ENCODE data around the gene RERE.
"Not testable (repeated sequence)": the region's sequence is repeated elsewhere in the genome, so short reads cannot be mapped to it uniquely, and the experiment has no call there.

RERE gene

DNA sequence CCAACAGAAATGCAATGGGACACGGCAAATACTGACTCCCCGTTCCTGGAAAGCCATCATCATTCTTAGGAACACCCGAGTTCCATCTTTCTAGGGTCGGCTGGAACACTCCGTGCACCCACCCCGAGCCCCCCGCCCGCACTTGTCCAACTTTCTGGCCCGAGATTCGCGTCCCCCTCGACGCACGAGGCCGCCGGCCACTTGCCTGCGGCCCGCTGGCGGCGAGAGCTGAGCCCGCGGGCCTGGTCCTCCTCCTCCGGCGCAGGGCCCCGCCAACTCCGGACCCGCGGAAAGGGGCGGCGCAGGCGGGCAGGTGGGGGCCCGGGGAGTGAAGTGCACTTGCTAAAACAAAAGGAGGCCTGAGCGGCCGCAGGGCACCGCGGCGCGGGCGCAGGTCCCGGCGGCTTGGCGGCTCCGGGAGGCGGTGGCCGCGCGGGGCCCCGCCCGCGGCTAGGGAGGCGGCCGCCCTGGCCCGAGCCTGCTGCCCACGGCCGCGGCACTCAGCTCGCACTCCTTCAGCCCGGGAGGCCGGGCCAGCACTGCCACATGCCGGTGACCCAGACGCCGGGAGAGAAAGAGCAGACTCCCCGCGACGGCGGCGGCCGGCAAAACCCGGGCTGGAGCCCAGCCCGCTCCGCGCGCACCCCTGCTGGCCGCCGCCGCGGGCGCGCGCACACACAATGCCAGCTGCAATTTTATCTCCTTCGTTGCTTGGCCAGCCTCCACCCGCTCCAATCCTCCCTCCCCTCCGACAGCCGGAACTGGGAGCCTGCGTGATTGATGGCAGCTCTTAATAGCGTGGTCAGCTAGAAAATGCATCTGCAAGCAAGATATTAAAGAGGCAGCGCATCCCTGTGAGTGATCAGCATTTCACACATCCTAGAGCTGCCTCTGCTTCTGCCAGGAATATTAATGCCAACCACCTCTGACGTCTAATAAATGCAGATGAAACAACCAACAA is 114.3 kb downstream of the RERE start:
- H3K4me3 ChIP-seq (ENCODE audit: low read depth, low read length), result peak overlapping the region; percentile 60

DNA sequence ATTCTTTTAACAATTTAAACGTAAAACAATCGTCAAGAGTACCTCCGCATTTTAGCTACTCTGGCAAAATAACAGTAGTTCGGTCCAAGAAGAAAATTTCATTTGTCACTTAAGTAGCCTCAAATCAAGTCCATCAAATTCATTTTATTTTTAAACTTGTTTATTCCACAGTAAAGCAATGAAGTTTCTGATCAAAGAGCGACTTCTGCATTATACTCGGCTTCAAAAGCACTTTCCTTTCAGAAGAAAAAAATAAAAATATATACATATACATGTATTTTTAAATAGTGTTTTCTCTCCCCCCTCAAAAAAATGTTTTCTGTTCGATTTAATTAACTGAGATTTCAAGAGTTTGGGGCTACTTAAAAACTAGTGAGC is 115.0 kb downstream of the RERE start:
- peak overlapping the region; percentile 60 for H3K4me3 ChIP-seq (ENCODE audit: low read depth, low read length)
- DNase-seq (ENCODE audit: low read depth), result no peak

More for the DNA sequence above, 114.3 kb downstream of the RERE start:
- DNase-seq (ENCODE audit: low read depth), result peak; percentile 78

DNA sequence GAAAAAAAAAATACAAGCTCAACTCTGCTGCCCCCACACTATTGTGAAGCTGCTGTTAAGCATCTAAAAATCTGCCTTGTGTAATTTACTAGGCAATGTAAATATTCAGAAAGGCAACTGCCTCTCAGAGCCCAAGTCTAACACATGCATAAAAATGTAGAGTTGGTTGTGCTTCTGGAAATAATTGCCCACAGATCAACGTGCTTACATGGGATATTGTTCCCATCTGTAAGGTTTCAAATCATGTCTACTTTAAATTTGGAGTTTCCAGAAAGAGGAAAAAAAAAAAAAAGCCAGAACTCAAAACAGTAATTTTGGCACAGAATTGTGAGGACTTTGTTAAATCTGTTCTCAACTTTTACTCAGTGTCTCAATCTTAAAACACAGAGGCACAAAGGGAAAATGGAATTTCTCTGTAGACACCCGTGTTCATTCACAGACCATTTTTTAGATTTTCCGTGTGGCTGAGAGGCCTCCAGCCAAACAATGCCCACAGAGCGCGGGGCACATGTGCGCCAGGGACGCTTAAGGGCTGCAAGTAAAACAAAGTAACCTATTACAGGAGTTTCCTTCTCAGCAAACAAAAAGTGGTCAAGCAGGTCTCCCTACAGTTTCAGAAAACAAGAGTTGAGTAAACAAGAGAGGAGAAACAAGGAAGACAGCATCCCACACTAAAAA is 115.5 kb downstream of the RERE start:
- no peak for DNase-seq (ENCODE audit: low read depth)

DNA sequence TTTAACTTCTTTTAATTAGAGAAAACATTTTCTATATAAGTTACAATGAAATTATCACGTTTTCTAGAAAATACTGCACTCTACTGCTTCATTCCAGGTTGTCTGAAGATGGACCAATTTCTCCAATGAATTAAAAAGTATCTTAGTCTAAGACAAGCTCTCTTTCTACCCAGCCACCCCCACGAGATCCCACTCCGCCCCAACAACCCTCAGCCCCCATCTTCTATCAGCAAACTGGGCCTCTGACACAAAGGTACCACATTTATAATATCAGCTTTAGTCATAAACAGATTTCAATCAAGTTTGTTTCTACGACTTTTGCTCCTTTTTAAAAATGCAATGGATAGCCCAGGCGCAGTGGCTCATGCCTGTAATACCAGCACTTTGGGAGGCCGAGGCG is 117.8 kb downstream of the RERE start:
- DNase-seq (ENCODE audit: low read depth), result no peak
- H3K4me3 ChIP-seq (ENCODE audit: low read depth, low read length), result no peak overlapping the region

More for the DNA sequence above, 115.5 kb downstream of the RERE start:
- peak overlapping the region; percentile 60 for H3K4me3 ChIP-seq (ENCODE audit: low read depth, low read length)

DNA sequence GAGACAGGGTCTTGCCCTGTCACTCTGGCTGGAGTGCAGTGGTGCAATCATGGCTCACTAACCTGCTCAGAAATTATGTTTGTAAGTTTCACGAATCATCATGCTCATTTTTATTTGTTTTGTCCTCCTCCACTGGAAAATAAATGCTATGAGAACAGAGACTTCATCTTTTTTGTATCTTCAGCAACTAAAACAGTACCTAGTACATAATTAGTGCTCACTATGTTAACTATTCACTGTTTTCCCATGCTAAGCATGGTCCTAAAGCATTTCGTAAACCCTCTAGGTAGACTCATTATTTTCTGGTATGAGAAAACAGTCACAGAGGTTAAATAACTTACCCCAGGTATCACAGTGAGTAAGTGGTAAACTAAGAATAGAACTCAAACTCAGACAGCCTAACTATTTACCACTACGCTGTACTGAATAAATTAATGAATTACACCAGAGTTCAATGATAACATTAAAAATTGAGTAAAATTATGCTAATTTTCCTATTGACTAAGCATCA is 118.4 kb downstream of the RERE start:
- H3K4me3 ChIP-seq (ENCODE audit: low read depth, low read length), result no peak overlapping the region

DNA sequence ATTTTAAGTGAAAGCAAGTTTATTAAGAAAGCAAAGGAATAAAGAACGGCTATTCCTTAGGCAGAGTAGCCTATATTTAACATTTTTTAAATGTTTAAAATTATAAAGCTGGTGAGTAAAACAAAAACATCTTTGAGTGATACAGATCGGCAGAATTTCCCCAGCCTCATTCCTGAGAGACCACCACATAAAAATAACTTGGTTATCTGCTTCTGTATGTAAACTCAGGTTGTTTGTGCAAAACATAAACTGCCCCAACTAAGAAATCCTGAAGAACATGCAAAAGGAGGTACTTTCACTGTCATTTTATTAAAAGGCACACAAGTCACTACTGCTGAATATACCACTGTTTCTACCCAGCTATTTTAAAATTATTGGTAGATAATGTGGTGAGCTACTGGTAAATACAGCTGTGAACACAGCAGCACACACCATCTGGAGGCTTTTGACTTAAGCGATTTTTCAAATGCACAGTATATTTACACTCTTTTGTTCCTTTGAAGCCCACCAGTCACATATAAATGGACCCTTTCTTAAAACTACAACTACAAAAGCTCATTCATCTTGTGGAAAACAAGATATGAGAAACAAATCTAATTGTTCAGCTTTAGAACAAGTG is 119.3 kb downstream of the RERE start:
- no peak for DNase-seq (ENCODE audit: low read depth)

More for the DNA sequence above, 118.4 kb downstream of the RERE start:
- no peak for DNase-seq (ENCODE audit: low read depth)

DNA sequence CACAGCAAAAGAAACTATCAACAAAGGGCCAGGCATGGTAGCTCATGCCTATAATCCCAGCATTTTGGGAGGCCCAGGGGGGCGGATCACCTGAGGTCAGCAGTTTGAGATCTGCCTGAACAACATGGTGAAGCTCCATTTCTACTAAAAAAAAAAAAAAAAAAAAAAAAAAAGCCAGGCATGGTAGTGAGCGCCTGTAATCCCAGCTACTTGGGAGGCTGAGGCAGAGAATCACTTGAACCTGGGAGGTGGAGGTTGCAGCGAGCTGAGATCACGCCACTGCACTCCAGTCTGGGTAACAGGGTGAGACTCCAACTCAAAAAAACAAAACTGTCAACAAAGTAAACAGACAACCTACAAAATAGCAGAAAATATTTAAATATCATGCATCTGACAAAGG is 122.0 kb downstream of the RERE start:
- DNase-seq (ENCODE audit: low read depth), result not testable (repeated sequence)

More for the DNA sequence above, 119.3 kb downstream of the RERE start:
- H3K4me3 ChIP-seq (ENCODE audit: low read depth, low read length), result no peak overlapping the region

DNA sequence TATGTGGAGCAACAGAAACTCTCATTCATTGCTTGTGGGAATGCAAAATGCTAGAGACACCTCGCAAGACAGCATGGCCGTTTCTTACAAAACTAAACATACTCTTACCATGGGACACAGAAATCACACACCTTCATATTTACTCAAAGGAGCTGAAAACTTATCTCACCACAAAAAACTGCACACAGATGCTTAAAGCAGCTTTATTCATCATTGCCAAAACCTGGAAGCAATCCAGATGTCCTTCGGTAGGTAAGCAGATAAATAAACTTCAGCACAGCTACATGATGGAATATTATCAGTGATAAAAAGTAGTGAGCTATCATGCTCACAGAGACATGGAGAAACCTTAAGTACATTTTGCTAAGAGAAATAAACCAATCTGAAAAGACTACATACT is 124.3 kb downstream of the RERE start:
- DNase-seq (ENCODE audit: low read depth), result no peak
- H3K4me3 ChIP-seq (ENCODE audit: low read depth, low read length), result no peak overlapping the region

More for the DNA sequence above, 122.0 kb downstream of the RERE start:
- not testable (repeated sequence) for H3K4me3 ChIP-seq (ENCODE audit: low read depth, low read length)

DNA sequence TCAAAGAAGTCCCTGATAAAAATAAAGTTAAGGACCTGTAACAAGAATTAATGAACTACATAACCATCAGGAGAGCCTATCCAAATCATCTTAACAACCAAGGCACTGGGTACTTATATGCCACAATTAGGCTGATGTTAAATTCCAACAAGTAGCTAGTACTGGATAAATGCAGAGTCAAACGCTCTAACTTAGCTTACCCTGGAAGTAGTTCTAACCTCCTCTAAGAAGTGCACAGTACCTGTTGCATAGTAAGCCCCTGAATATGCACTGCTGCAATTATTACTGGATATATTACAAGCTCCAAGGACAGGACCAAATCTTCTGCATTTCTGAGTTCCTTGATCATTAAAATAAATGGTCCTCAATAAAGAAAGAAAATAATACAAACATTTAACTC is 125.8 kb downstream of the RERE start:
- no peak for DNase-seq (ENCODE audit: low read depth)
- H3K4me3 ChIP-seq (ENCODE audit: low read depth, low read length), result no peak overlapping the region

DNA sequence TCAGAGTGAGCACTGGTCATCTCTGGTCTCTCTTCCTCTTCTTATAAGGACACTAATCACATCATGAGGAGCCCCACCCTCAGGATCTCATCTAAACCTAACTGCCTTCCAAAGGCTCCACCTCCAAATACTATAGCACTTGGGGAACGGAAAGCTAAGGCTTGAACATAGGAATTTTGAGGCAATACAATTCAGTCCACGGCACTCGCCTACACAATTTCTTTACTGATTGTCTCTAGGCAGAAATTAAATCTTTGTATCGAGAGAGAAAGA is 127.3 kb downstream of the RERE start:
- DNase-seq (ENCODE audit: low read depth), result no peak
- H3K4me3 ChIP-seq (ENCODE audit: low read depth, low read length), result no peak overlapping the region

DNA sequence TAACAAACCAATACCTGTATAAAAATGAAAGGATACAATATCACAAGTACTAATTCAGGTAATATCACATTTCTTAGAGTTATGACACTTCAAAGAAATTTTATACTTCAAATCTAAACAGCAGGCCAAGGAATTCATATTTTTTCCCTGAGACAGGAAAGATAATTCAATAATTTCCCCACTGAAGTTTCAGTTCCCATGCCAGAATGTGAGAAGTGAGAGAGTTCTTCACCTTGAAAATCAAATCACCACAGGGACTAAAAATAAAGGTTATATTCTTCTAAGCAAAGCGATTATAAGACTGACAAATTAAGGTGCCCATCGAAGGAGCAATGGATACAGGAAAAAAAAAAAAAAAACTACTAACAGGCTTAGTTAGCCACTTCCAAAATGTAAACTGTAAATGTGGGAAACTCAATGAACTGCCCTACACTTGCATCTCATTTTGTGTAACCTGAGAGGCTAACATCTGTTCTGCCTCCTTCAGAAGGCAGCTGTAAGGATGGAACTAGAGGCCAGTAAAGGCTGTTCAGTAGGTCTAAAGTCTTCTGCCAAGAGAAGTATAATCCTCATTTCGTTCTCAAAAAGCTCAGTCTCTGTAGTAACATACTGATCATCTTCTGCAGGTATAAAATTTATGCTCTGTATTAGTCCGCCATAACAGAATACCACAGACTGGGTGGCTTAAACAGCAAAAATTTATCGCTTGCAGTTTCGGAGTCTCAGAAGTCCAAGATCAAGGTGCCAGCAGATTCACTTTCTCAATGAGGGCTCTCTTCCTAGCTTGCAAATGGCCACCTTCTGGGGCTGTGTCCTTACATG is 127.8 kb downstream of the RERE start:
- DNase-seq (ENCODE audit: low read depth), result no peak
- no peak overlapping the region for H3K4me3 ChIP-seq (ENCODE audit: low read depth, low read length)

DNA sequence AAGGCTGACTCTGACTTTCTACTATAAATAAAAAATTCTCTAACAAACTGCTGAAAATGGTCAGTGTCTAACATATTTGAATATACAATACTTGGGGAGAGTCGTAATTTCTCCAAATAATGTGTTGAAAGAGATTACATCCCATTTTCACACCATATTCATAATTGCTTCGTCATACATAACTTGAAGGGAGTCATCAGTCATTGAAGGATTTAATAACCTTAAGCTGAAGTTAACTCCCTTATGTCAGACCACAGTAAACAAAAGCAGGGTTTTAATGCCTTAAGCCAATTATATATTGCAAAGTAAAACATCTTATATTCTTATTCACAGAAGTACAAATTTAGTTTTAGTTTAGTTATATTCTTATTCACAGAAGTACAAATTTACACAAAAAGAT is 129.9 kb downstream of the RERE start:
- no peak for DNase-seq (ENCODE audit: low read depth)
- no peak overlapping the region for H3K4me3 ChIP-seq (ENCODE audit: low read depth, low read length)

DNA sequence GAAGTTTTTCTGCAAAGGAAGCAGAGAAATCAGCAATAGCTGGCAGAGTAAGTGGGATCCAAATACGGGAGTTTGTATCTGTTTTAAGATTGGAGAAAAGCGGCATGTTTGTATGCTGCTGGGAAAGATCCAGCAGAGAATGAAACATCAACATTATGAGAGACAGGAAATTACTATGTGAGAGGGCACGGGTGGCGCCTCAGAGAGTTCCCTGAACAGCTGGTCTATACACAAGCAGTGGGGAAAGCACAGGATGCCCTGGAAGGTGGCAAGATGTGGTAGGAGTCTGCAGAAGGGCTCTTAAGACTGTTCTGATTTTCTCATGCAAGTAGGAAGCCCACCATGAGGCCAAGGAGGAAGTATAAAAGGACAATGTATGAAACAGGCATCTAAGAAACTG is 130.4 kb downstream of the RERE start:
- no peak overlapping the region for H3K4me3 ChIP-seq (ENCODE audit: low read depth, low read length)
- DNase-seq (ENCODE audit: low read depth), result no peak

DNA sequence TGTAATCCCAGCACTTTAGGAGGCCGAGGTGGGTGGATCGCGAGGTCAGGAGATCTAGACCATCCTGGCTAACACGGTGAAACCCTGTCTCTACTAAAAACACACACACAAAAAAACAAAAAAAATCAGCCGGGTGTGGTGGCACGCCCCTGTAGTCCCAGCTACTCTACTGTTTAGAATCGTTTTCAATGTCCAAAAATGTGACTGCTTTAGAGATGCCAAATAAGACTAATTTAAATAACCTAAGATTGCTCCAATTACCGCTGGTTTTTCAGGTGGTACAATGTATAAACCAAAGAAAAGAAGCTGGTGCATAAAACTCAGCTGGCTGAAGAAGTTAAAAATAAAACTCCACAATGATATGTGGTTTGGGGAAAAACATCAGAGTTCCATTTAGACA is 132.0 kb downstream of the RERE start:
- no peak for DNase-seq (ENCODE audit: low read depth)
- H3K4me3 ChIP-seq (ENCODE audit: low read depth, low read length), result no peak overlapping the region

DNA sequence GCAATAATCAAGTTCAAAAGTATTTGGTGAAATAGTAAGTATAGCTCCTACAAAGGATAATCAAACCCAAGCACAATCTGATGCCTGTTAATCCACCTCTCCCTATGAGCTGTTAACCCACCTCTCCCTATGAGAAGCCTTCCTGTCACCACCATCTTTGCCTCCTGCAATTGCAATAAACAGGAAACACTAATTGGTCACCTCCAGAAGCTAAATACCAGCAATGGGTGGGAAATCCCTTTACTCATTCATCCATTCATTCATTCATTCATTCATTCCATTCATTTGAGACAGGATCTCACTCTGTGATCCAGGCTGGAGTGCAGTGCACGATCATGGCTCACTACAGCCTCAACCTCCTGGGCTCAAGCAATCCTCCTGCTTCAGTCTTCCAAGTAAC is 132.8 kb downstream of the RERE start:
- no peak for DNase-seq (ENCODE audit: low read depth)
- H3K4me3 ChIP-seq (ENCODE audit: low read depth, low read length), result no peak overlapping the region

DNA sequence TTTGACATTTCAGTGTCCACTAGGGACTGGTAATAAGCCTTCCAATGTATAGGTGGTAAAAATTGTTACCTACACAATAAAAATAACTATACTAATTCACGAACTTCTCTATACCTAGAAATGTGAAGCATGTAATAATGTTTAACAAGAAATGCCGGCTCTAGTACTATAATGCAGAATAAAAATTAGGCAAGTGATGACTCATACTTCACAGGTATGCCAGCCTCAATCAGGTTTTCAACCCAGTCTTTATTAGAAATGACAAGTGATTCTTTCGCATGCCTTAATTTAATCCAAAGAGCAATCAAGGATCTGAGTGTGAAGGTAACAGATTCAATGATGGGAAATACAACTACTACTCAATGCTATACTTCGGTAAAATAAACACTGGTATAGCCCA is 134.9 kb downstream of the RERE start:
- no peak overlapping the region for H3K4me3 ChIP-seq (ENCODE audit: low read depth, low read length)
- DNase-seq (ENCODE audit: low read depth), result no peak

DNA sequence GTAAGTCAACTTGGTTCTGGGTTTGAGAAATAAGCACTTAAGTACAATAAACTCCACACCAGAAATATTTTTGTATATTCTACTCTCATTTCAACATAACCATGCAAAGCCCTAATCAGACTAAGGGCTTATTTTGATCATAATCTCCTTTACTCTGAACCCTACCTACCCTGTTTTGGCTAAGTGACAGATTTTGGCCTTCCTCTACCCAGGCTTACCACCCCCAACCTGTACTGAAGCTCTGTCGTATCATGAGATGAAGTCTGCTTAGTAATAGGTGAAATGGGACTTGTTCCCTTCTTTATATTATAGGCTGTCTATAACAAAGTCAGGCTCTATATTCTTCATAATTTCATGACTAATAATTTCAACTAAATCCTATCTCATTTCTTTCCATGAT is 135.5 kb downstream of the RERE start:
- no peak for DNase-seq (ENCODE audit: low read depth)
- no peak overlapping the region for H3K4me3 ChIP-seq (ENCODE audit: low read depth, low read length)

DNA sequence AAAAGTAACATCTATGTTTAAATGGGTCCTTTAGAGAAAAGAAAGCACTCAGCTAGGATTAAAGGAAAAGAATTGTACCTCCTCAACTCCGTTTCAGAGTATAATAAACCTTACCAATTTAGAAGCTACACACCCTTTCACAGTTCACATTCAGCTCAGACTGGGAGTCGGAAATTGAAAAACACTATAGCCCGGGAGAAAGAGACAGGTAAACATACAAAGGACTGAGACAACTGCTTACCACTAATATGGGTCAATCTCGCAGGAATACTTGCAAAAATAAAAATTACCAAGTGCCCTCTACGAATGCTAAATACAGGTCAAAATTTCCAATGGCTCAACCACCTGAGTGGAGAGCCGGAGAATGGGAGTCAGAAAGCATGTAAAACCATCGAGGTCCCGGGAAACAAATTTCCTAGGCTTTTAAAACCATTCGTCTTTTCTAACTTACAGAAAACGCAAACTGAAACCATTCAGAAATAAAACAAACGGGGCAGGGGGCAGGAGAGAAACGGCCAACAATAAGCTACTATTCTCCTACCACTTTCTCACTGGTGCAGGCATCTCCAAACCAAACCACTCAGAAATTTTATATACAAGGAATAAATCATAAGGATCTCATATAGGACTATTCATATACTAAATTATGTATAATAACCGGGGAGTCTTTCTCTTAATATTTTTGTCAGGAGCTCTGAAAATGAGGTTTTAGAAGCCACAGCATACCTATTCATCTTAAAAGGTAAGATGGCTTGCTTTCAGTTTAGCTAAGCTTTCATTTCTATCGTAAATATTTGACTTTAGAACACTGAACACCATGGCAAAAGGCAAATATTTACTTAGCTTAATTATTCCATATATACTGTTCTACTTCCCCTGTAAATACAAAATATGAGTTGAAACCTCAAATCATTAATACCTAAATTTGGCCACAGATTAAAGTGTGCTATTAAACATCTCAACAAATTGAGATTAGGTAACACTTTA is 136.5 kb downstream of the RERE start:
- no peak for DNase-seq (ENCODE audit: low read depth)
- peak overlapping the region; percentile 2 for H3K4me3 ChIP-seq (ENCODE audit: low read depth, low read length)
